Left colon (tissue), 2 donors: ENCODE results near the gene SETD2. TPM values are rescaled to one million over a fixed set of nuclear protein-coding genes. Genes with fewer than 3 reads are reported as not detected.
"Not testable (repeated sequence)": the region's sequence is repeated elsewhere in the genome, so short reads cannot be mapped to it uniquely, and the experiment has no call there.

ENCODE experiments used
- ATAC-seq: fragments of 200-7000 bp; cut with Tn5 transposase; one replicate; pipeline ENCODE4 v1.9.1; 2020; ENCODE audit warnings: mild to moderate bottlenecking, moderate library complexity
- DNase-seq, 2 donors: peaks; one replicate each; pipeline ENCODE4 v3.0.0-alpha.2; 2020
- intact Hi-C, 2 donors: fragments of 100-400 bp; cut with DNase I in 1 of 2; cut with micrococcal nuclease in 1 of 2; formaldehyde crosslinking; loops; one replicate each; pipeline versions ENCODE4 v1.11.2 to v1.14.0; 2022; cut with DNase I, micrococcal nuclease
- total RNA-seq, 2 donors: library from RNA; stranded (reverse); fragmentation: NEBNext Ultra II Directional; extraction: Animal tissue kit (Norgen Biotek cat#: 25700); gene quantifications; one replicate each; pipeline ENCODE4 v1.2.1, GENCODE V29; 2021
- donor health status: DM: no; HTN: no; CAD: no.
- donor health status: DM: yes; HTN: yes; CAD: no.

Gene SETD2
- total RNA-seq, 2 donors from 2014 or later: 45.3 to 49.1 TPM

DNA sequence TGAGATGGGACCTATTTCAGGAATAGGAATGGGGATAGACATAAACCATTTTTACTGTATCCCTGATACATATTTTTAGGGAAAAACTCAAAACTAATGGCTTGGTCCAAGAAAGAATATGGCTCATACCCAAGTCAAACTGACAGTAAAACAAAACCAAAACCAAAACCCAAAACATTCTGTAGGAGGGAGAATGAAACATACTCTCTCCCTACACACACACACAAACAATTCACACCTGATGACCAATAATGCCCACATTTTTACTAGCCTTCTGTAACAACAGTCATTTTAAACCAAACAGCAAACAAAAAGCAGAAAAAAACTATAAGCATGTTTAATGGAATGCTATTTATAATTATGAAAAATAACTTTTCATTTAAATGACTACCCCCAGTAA, 109.5 kb downstream of the SETD2 start:
- intact Hi-C loops: no loop called here
- no peak for DNase-seq
- no peak for ATAC-seq

DNA sequence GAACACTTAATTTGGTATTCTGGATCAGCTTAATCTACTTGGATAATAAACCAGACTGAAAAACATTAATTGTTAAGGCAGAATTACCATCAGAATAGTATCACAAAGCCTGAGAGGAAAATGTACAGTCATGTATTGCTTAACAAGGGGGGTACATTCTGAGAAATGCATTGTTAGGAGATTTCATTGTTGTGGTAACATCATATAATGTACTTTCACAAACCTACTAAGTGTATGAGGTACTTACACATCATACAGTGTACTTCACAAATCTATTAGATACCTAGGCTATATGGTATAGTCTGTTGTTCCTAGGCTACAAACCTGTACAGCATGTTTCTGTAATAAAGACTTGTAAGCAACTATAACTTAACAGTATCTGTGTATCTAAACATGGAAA, 116.2 kb downstream of the SETD2 start:
- intact Hi-C loops: no loop called here
- no peak for DNase-seq
- ATAC-seq: no peak

DNA sequence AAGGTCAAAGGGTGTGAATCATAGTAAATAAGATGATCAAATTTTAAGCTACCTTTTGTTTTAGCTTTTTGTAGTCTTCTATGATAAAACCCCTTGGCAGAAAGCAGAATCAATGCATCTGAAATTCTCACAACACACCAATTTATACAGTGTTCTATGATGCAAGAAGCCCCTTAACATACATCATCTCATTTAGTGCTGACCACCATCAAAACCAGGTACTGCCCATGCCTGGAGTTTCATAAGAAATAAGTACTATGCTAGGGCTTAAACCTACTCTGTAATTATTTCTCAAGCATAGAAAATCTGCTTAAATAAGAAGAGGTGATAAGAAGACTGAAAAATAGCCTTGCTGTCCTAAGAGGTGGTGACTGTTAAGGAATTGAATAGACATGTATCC, 116.8 kb downstream of the SETD2 start:
- DNase-seq (no peak), ATAC-seq (no peak)
- intact Hi-C loops: no loop called here

DNA sequence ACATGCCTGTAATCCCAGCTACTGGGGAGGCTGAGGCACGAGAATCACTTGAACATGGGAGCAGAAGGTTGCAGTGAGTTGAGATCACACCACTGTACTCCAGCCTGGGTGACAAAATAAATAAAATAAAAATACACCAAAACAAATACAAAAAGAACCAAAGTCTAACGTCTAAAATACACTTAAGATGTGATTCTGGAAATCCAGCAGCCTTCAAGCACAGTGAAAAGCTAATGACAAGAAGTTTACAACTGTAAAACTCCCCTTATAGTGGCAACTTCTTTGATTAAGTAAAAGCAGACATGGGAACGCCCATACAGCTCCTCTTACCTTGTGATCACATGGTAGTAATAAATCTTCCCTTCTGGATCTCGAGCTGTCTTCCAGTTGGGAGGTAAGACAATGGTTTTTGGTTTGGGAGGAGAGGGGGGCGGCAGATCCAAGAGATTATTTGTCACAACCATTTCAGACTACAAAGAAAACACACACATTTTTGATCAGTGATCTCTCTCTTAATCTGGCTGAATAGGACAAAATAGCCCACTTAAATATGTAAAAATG, 121.6 kb downstream of the SETD2 start:
- ATAC-seq (peak; percentile 78), DNase-seq (no peak)
- intact Hi-C loops: no loop called here

DNA sequence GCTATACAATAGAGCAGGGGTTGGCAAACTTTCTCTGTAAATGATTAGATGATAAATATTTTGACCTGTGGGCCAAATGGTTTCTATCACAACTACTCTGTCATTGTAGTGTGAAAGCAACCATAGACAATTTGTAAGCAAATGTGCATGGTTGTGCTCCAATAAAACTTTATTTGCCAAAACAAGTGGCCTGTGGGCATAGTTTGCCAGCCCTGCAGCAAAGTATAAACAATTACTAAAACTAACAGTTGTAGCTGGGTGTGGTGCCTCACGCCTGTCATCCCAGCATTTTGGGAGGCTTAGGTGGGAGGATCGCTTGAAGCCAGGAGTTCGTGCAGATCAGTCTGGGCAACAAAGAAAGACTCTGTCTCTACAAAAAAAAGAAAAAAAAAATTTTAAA, 122.8 kb downstream of the SETD2 start:
- no peak for DNase-seq

DNA sequence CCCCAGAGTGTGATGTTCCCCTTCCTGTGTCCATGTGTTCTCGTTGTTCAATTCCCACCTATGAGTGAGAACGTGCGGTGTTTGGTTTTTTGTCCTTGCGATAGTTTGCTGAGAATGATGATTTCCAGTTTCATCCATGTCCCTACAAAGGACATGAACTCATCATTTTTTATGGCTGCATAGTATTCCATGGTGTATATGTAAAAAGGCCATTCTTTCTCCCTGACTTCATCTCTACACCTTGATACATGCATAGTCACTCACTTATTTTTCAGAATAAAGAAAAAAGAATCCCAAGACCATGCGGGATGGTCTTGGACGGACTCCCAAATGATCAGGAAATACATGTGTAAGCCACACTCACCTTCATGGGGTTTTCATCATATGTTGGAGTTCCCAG, 126.6 kb downstream of the SETD2 start:
- intact Hi-C loops, DNase-seq, ATAC-seq: not testable (repeated sequence)

More for the DNA sequence above, 122.8 kb downstream of the SETD2 start:
- intact Hi-C loops: no loop called here
- ATAC-seq: no peak

DNA sequence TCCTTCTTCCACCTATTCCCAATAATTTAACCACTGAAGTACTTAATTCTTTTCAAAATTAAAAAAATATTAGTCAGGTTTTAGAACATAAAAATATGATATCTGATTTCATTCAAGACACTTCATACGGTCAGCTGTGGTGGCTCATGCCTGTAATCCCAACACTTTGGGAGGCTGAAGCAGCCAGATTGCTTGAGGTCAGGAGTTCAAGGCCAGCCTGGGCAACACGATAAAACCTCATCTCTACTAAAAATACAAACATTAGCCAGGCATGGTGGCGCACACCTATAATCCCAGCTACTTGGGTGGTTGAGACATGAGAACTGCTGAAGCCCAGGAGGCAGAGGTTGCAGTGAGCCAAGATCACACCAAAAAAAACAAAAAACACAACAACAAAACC, 127.8 kb downstream of the SETD2 start:
- ATAC-seq: no peak
- intact Hi-C loops: no loop called here
- no peak for DNase-seq

DNA sequence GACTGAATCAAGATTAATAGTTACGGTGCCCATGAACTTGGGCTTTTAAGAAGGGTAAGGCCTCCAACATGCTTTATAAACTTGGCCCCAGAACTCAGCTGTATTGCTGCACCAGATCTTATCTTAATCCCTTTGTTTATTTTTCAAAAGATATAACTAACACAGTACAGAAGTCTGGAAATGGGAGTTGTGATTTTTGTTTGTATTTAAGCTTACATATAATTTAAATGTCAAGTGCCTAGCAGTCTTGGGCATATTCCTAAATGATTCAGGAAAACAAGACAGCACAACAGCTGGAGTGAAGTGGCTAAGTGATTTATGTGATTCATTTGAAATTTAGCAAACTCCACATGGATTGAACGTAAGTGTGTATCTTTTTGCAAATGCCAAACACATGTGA, 128.3 kb downstream of the SETD2 start:
- intact Hi-C loops: no loop called here
- DNase-seq (no peak), ATAC-seq (peak; percentile 34)

DNA sequence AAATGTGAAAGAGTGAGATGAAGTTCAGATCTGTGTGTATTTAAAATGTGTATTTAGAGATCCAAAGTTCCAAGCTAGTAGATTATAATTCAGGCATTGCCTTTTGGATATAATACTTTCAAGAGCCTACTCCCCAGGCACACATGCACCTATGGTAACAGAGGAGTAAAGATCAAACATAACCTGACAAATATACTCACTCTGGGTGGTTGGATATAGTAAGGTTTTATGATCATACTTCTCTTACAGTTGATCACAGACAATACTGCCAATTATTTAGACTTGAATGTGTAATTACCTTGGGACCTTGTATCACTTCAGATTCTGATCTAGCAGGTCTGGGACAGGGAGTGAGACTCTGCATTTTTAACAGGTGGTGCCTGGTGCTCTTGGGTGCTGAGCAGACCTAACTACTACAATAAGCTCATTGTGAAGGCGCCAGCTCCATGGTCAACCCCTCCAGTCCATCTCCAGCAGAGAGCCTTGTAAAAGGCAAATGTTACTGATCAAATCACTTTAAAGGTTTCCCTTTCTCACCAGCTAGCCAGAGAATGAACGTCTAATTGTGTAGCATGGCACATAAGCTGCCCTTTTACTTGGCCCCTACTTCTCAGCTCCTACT, 128.9 kb downstream of the SETD2 start:
- intact Hi-C loops: no loop called here
- ATAC-seq (peak; percentile 81), DNase-seq (no peak)

DNA sequence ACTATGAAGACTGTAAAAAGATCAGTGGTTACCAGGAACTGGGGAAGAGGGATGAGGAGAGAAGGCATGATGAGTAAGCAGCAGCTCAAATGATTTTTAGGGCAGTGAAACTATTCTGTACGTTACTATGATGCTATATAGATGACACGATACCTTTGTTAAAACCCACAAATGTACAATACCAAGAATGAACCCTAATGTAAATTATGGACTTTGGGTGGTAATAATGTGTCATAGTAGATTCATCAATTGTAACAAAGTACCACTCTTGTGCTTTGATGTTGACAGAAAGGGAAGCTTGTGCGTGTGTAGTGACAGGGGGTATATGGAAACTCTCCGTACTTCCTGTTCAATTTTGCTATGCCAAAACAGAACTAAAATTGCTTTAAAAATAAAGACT, 132.9 kb downstream of the SETD2 start:
- ATAC-seq, DNase-seq, intact Hi-C loops: not testable (repeated sequence)

DNA sequence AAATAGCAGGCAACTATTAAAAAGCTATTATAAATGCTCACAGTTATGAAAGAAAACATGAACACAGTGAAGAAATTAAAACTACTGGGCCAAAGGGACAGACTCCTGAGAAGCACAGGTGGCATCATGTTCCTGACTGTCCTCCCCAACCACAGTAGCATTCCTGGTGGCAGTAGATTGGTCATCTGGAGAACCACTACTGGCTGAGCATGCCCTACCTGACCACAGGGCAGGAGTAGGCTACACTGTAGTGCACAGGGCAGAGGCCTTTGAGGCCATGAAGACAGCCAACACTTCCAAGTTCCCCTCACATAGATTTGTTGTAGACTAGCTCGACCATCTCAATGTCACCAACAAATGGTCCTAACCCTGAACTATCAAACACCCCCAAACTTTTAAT, 135.2 kb downstream of the SETD2 start:
- DNase-seq: no peak
- ATAC-seq: no peak
- intact Hi-C loops: no loop called here

DNA sequence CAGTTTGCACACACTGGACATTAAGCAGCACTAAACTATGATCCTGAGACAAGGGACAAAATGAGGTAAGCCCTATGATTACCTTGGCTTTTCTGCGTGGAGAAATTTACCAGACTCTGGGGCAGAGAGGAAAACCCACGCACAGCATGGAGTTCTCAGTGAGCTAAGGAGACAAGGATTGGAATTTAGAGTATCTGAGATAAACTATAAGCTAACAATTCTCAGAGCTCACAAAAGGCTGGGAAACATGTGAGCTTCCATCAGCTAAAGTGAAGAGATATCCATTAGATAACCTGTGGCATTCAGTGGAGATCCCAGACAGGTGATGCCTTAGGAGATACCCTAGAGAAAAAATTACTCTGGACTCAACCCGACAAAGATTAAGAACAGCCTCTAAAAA, 135.8 kb downstream of the SETD2 start:
- no peak for DNase-seq
- intact Hi-C loops: no loop called here
- no peak for ATAC-seq

DNA sequence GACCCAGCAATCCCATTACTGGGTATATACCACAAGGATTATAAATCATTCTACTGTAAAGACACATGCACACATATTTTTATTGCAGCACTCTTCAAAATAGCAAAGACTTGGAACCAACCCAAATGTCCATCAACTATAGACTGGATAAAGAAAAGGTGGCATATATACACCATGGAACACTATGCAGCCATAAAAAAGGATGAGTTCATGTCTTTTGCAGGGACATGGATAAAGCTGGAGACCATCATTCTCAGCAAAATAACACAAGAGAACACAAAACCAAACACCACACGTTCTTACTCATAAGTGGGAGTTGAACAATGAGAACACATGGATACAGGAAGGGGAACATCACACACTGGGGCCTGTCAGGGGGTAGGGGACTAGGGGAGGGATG, 137.5 kb downstream of the SETD2 start:
- ATAC-seq, DNase-seq, intact Hi-C loops: not testable (repeated sequence)

DNA sequence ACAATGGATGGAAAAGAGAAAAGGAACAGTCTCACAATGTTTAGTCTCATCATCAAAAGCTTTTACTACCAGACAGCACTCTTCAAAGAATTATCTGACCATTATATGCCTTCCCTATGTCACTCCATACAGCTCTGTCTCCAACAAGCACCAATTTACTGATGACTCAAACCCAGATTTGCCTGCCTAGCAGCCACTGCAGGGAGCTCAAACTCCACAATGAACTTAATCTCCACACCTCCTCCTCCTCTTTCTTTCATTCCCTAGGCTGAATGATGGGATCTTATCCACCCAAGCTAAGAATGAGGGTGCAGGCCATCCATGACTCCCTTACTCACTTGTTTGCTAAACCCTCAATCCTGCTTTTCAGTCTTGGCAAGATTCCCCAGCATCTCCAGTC, 139.0 kb downstream of the SETD2 start:
- intact Hi-C loops: no loop called here
- DNase-seq: no peak
- ATAC-seq: no peak

DNA sequence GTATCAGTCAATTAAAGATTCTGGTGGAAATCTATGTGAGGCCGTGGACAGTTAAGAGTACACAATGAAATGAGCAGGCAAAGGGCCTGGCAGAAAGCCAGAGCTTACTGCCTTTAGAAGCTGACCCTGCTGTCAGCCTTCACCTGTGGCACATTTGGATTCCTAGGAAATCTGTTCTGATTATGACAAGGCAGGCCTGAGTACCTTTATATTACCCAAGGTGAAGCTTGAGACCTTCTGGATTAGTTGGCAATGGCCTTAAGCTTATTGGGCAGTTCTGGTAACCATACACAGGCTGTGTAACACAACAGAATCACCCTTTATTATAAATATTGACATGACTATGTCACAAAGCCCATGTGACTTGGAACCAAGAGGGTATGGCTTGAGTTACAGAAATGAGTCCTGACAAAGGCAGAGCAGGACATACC, 141.3 kb downstream of the SETD2 start:
- ATAC-seq (peak; percentile 81), DNase-seq (peak in 1 of 2 donors; percentile 67)
- intact Hi-C loops: no loop called here

DNA sequence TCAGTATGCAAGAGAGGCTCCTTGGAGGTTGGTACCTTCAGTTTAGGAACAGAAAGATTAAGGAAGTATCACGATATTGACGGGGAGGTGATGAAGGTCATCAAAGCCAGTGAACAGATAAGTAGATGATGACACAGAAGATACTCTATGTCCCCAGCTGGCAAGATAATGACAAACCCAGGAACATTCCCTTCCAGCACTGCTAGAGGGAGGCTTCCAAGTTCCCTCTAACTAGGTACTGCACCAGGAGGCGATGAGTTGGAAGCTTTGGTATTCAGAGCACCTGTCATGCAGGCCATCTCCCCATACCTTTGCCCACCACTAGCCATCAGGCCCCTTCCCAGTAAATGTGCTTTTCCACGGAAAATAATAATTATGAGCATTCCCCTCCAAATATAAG, 143.6 kb downstream of the SETD2 start:
- intact Hi-C loops: no loop called here
- DNase-seq: no peak
- ATAC-seq: no peak

DNA sequence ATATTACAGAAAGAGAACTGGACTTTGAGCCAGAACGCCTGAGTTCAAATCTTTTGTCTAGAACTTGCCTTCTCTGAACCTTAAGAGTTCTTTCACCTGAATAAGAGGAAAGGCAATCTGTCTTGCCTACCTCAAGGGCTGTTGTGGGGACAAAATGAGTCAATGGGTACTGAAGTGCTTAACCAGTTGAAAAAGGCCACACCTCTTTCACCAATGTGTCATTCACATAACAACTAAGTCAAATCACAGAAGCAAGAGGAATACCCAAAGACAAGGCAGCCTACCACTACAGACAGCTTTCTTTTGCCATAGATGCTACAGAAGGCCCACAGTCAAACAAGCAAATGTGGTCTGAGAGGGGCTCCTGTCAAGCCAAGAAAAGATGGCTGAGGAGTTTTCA, 144.7 kb downstream of the SETD2 start:
- no peak for ATAC-seq
- intact Hi-C loops: no loop called here
- no peak for DNase-seq

DNA sequence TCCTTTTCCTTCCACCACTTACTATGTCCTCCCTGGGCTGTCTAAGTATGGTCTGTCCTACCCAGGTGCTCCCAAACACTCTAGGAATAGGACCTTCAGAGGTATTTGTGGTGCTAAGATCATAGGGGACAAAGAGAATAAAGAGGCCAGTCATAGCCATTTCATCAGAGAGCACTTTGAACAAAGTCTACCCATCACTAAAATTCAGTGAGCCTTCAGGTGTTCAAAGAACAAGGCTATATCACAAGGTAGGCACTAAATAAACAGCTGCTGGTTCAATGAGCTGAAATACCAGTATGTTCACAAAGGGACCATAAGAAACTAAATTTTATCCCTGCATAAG, 145.7 kb downstream of the SETD2 start:
- intact Hi-C loops: no loop called here
- DNase-seq (no peak), ATAC-seq (no peak)

DNA sequence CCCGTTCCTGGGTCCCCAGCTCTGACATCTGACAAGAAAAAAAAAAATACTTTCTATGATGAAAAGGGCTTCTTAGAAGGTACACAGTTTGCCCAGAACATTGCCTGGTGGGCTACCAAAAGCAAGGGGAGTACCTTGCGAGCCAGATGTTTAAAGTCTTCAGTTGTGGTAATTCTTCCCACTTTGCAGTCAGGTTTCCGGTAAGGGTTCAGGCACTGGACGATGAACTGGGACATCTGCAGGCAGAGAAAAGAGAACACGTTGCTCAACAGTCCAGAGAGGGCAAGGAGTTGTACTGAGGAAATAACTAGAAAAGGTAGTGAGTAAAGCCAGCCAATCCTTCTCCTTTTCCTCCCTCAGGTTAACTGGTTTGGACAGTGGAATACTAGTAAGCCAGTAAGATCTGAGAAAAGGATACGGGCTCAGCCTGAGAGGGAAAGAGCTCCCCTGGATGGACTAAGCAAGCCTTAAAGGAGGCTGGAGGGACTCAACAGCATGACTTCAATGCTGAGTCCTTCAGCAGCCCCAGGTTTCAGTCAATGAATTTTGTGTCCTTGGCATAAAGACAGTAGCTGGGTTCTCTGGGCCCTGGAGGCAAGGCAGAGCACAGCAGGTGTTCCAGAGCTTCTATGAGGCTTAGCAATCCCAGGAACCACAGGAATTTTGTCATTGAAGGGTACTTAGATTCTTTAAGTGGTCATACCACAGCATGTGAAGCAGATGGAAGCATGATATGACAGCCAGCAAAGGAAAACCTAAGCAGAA, 146.2 kb downstream of the SETD2 start:
- DNase-seq (no peak), ATAC-seq (no peak)
- intact Hi-C loops: no loop called here

DNA sequence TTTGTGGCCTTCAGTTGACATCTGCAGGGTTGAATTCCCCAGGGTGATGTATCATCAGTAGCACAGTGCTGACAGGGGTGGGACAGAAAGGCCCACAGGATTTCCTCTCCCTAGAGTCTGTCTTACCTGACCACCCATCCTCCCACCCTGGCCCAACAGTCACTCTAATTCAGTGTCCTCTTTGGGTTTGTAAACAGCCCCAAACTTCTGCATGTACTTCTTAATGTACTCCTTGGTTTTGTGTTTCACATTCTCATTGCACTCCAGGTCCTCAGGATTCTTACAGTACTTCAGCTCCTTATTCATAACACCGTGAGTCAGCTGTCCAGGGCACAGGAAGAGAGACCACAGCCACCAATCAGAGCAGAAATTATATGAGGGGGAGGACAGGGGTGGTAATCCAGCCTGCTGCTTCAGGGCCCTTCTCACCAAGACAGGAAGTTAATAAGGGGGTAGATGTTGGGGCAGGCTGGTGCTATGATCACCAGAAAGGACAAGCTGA, 146.9 kb downstream of the SETD2 start:
- no peak for DNase-seq
- ATAC-seq: peak; percentile 15
- intact Hi-C loops: no loop called here
